Fibroblast of peridontal ligament (primary cell): ENCODE measurements around the gene ZBTB42.
A peak's percentile ranks its signal among the peaks of the same experiment; 100 is the strongest.
"Not testable (repeated sequence)": the region's sequence is repeated elsewhere in the genome, so short reads cannot be mapped to it uniquely, and the experiment has no call there.

Experiments
- DNase-seq: peaks from one replicate; pipeline ENCODE4 v3.0.0-alpha.2; 2010; ENCODE audit errors: extremely low read depth

Gene ZBTB42

DNA sequence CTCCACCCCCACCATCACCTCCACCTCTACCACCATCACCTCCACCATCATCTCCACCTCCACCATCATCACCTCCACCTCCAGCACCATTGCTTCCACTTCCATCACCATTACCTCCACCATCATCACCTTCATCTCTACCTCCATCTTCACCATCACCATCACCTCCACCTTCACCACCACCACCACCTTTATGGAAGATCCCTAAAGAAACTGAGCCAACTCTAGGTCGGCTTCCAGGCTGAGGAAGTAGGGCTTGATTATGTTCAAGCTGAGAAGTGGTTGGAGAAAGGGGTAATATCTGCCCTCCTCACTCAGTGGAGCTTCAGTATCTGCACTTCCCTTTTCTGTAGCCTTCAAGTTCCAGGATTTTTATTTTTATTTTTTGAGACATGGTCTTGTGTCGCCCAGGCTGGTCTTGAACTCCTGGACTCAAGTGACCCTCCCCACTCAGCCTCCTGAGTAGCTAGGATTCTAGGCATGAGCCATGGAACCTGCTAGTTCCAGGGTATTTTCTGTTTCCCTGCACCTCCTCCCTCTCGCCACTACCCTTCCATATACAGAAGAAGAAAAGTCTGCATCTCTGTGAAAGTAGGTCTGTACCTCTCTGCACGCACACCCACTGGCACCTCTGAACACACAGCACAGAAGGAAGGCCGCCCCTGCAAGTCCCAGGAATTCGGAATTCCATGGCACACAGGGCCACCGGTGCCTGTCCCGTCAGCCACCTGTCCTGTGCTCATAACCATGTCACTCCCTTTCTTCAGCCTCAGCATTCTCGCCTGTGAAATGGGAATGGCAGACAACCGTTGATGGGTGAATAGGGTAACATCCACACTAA lies 5.9 kb downstream of the ZBTB42 start:
- DNase-seq: no peak

GRCh38 chr14:104808456-104808855 lies 7.6 kb downstream of the ZBTB42 start:
- no peak for DNase-seq

GRCh38 chr14:104810316-104810715 lies 9.4 kb downstream of the ZBTB42 start:
- no peak for DNase-seq

- DNase-seq: no peak
Measured at GRCh38 chr14:104813286-104813685, 12.4 kb downstream of the ZBTB42 start.

GRCh38 chr14:104814701-104815100 lies 13.8 kb downstream of the ZBTB42 start:
- DNase-seq: not testable (repeated sequence)

- DNase-seq: no peak
Measured at GRCh38 chr14:104816616-104816884, 15.6 kb downstream of the ZBTB42 start.

GRCh38 chr14:104817930-104818713 lies 17.2 kb downstream of the ZBTB42 start:
- DNase-seq: no peak

GRCh38 chr14:104818714-104819161 lies 17.8 kb downstream of the ZBTB42 start:
- DNase-seq: no peak

DNA sequence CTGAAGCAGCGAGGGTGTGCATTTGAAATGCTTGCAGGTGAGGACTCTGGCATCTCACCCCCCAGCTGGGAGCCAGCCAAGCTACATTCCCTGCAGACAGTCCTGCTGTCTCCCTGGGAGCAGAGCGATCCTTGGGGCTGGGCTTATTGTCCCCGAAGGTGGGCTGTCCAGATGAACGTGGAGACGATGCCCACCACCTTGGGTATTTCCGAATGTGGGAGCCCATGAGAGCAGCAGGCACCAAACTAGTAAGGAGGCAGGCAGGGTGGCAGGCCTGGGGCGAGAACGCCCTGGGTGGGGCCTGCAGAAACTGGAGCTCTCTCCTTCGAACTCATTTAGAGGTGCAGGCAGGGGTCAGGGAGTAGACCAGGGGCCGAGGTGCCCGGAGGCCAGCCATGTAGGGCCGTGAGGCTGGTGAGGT lies 18.5 kb downstream of the ZBTB42 start:
- DNase-seq: no peak

DNA sequence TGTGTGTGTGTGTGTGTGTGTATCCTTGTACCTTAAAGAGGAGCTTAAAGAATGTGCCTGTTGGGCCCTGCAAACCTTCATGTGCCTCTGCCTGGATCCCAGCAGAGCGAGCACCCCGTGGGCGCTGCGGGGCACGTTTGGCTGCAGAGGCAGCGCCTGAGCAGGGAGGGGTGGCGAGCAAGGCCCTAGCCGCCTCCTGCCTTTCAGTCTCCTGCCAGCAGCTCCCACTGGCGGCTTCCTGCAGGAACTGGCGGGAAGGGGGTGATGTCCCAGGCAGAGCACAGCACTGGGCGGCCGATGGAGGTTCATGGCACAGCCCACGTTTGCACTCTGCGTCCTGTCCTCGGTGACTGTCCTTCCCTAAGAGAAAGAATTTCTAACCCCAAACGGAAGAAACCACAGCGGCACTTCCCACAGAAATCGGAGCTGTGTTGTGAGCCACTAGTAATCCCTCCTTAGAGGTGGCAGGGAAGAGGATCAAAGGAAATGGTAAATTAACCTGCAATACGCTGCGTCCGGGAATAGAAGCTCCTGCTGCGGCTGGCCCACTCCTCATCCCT lies 19.8 kb downstream of the ZBTB42 start:
- DNase-seq: peak; percentile 65

- DNase-seq: no peak
Measured at GRCh38 chr14:104821229-104821945, 20.5 kb downstream of the ZBTB42 start.

- no peak for DNase-seq
Measured at GRCh38 chr14:104821971-104822608, 21.2 kb downstream of the ZBTB42 start.

DNA sequence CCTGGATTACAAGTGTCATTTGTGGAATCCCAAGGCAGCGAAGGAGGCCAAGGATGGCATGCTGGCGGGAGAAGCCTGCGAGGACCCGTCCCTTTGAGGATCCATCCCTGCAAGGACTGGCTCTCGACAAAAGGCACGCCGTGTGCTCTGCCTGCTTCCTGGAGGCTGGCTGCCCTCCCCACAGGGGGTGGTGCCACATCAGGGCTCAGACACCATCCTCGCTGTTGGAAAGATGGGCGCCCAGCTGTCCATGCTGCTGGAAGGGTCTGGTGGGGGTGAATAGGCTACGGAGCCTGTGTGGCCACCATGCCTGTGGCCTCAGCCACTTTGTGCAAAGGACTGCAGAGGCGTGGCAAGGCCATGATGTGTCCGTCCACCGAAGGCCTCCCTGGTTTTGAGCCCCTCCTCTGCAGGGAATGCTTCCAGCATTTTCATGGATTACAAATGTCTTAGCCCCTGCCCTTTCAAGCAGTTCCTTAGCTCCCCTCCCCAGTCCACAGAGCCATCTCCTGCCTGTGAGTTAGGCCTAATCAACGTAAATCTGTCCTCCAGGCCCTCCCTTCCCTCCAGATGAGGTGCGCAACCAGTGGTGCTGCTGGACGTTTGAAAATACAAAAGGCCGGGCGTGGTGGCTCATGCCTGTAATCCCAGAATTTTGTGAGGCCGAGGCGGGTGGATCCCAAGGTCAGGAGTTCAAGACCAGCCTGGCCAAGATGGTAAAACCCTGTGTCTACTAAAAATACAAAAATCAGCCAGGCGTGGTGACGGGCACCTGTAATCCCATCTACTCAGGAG lies 22.1 kb downstream of the ZBTB42 start:
- no peak for DNase-seq

DNA sequence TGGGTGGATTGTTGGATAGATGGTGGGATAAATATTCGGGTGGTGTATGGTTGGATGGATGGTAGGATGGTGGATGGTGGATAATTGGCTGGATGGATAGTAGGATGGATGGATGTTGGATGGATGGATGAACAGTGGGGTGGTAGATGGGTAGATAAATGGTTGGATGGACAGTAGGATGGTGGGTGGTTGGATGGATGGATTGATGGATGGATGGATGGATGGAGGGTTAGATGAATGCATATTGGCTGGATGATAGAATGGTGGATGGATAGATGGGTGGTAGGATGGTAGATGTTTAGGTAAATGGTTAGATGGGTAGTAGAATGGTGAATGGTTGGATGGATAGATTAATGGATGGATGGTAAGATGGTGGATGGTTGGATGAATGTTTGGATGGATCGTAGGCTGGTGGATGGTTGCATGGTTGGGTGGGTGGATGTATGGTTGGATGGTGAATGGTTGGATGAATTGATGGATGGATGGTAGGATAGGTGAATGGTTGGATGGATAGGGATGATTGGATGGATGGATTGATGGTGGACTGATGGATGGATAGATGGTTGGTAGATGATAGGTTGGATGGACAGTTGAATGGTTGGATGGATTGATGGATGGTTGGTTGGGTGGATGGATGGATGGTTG lies 23.6 kb downstream of the ZBTB42 start:
- DNase-seq: no peak

DNA sequence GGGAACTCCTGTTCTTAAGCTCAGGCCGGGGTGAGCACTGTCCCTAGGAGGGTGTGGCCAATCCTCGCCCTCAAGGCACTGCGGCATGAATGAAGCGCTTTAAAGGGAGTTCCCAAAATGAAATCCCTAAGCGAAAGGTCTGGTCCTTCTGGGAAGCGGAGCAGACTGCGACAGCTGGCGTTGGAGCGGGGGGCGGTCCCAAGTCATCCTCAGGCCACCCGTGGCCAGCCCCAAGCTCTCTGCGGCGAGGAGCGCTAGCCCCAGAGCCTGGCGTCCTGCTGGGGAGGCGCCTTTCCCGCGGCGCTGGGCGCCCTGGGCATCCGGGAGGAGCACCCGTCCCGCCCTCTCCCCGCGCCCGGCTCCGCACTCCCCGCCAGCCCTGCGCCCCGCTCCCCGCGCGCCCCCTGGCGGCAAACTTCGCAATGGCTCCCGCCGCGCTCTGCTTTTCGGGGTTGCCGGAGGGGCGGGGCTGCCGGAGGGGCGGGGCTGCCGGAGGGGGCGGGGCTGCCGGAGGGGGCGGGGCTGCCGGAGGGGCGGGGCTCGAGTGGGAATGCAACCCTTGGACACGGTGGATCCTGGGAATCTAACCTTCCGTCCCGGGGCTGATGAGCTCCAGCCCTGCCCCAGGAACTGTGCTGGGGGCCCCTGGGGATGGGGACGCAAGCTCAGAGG lies 25.4 kb downstream of the ZBTB42 start:
- peak; percentile 69 for DNase-seq

- no peak for DNase-seq
Measured at GRCh38 chr14:104826861-104827176, 25.9 kb downstream of the ZBTB42 start.

DNA sequence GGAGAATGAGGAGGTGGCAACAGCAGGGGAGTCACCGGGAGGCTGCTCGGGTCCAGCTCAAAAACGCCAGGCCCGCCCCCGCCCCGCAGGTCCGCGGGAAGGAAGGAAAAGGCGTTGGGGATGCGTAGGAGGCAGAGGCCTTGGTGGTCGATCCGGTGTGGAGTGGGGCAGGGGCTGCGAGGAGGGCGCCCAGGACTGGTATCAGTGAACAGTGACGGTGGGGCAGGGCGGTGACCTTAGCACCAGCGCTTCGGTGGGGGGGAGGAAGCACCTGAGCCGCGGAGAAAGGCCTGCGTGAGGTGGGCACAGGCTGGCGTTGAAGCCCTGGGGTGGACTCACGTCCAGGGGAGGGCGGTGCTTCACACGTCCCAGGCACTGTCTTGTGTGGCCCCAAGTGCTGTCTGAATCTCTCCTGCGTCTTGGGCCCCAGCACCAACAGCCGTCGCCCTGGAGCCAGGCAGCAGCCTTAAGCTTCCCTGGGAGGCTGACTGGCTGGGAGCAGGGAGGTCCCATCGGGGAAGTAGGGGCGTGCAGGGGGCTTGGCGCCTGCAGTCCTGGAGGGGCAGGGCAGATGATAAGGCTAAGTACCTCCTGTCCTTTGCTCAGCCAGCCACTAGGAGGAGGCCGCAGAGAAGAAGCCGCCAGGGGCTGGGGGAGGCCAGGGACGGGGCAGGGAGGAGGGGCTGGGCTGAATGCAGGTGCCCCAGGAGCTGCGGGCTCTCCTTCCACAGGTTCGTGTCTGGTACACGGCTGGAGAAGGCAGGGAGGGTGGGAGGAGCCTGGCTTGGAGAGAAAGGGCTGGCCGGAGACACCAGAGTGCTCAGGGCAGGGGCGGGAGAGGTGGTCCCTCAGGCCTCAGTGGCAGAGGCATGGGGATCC lies 26.5 kb downstream of the ZBTB42 start:
- peak; percentile 10 for DNase-seq

GRCh38 chr14:104830781-104831180 lies 29.9 kb downstream of the ZBTB42 start:
- DNase-seq: no peak
